ENCODE measurements around the gene RPTOR. TPM values are rescaled to one million over a fixed set of nuclear protein-coding genes. Genes with fewer than 3 reads are reported as not detected.

RPTOR gene
- total RNA-seq, 1 experiment from 2014 or later = 46.2 TPM

DNA sequence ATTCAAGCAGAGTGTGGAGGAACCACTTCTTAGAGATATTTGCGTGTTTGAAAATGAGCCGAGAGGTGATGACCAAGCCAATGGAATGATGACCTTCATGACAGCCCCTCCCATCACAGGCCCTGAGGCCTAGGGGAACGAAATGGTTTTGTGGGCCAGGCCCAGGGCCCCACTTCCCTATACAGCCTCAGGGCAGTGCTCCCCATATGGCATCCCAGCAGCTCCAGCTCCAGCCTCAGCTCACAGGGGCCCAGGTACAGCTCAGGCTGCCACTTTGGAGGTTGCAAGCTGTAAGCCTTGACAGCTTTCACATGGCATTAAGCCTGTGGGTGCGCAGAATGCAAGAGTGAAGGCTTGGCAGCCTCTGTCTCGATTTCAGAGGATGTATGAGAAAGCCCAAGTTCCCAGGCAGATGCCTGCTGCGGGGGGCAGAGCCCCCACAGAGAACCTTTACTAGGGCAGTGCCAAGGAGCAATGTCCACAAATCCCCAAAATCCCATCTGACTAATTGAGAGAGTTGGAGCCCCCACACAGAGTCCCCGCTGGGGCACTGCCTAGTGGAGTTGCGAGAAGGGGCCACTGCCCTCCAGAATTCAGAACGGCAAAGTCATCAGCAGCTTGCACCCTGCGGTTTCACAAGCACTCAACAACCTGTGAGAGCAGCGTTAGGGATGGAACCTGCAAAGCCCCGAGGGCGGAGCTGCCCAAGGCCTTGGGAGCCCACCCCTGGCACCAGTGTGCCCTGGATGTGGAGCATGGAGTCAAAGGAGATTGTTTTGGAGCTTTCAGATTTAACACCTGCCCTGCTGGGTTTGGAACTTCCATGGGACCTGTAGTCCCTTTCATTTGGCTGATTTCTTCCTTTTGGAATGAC, 468.2 kb downstream of the RPTOR start:
- Histone ChIP-seq H3K36me3 (ENCODE audit: low read depth, low read length) (0 out of 2 replicates have a peak, but pooled peaks cover 3% of the 10 kb centered on the region), H3K27ac (ENCODE audit: low read length) (no peak overlapping the region), H3K4me2 (ENCODE audit: low read length) (no peak overlapping the region), H3K9ac (ENCODE audit: low read length) (no peak overlapping the region), H3K9me2 (replicated peaks; ENCODE audit: low read length) (no peaks in the 10 kb centered on the region), H2AFZ (ENCODE audit: low read length) (no peak overlapping the region), H4K20me1 (ENCODE audit: low read length) (no peaks in the 10 kb centered on the region), H3K79me2 (ENCODE audit: low read length) (no peaks in the 10 kb centered on the region), H3K9me3 (ENCODE audit: low read length) (peaks cover 10% of the 10 kb centered on the region; the same call in 1 of the 2 replicates), H3K27me3 (ENCODE audit: low read length) (no peaks in the 10 kb centered on the region), H3K4me3 (ENCODE audit: low read length) (no peak overlapping the region), H3F3A (ENCODE audit: low read length, unreplicated experiment) (no peaks in the 10 kb centered on the region), H3K4me1 (ENCODE audit: insufficient read depth, low read length) (no peaks in the 10 kb centered on the region; the same call in 1 of the 2 replicates)
- POLR2A ChIA-PET (ENCODE audit: unreplicated experiment) = interaction anchor here (0.5 kb wide), 1 partner anchor 210 kb away, joined by 8 read pairs; the partner anchor contains the start of gene CEP131
- intact Hi-C loops (cut with micrococcal nuclease) = no loop called here
- ATAC-seq (no peak), DNase-seq (no peak)
- CTCF ChIA-PET = no interaction called here
- TF ChIP-seq EZH2 (IDR thresholded peaks at IDR 0.05; ENCODE audit: low read length, unreplicated experiment) (no peak), EZH2phosphoT487 (IDR thresholded peaks at IDR 0.05; ENCODE audit: borderline replicate concordance, low read length) (no peak)
- TF ChIP-seq, protein P1, sequence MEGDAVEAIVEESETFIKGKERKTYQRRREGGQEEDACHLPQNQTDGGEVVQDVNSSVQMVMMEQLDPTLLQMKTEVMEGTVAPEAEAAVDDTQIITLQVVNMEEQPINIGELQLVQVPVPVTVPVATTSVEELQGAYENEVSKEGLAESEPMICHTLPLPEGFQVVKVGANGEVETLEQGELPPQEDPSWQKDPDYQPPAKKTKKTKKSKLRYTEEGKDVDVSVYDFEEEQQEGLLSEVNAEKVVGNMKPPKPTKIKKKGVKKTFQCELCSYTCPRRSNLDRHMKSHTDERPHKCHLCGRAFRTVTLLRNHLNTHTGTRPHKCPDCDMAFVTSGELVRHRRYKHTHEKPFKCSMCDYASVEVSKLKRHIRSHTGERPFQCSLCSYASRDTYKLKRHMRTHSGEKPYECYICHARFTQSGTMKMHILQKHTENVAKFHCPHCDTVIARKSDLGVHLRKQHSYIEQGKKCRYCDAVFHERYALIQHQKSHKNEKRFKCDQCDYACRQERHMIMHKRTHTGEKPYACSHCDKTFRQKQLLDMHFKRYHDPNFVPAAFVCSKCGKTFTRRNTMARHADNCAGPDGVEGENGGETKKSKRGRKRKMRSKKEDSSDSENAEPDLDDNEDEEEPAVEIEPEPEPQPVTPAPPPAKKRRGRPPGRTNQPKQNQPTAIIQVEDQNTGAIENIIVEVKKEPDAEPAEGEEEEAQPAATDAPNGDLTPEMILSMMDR (conservative IDR thresholded peaks at IDR 0.05; ENCODE audit: low read depth, low read length) = no peak
- no TSS peak for BruUV-seq (replicated peaks)

DNA sequence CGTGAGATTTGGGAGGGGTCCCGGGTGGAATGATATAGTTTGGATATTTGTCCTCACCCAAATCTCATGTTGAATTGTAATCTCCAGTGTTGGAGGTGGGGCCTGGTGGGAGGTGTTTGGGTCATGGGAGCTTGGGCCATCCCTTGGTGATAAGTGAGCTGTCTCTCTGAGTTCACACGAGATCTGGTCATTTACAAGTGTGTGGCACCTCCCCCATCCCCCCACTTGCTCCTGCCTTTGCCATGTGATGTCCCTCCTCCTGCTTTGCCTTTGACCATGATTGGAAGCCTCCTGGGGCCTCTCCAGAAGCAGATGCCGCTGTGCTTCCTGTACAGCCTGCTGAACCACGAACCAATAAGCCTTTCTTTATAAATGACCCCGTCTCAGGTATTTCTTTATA, 469.0 kb downstream of the RPTOR start:
- POLR2A ChIA-PET (ENCODE audit: unreplicated experiment) = no interaction called here
- Histone ChIP-seq H3K27me3 (ENCODE audit: low read length) (no peaks in the 10 kb centered on the region), H4K20me1 (ENCODE audit: low read length) (no peaks in the 10 kb centered on the region), H2AFZ (ENCODE audit: low read length) (no peak overlapping the region), H3K27ac (ENCODE audit: low read length) (no peak overlapping the region), H3K9ac (ENCODE audit: low read length) (no peak overlapping the region), H3K4me1 (ENCODE audit: insufficient read depth, low read length) (no peaks in the 10 kb centered on the region; the same call in 1 of the 2 replicates), H3F3A (ENCODE audit: low read length, unreplicated experiment) (no peaks in the 10 kb centered on the region), H3K79me2 (ENCODE audit: low read length) (no peaks in the 10 kb centered on the region), H3K9me2 (replicated peaks; ENCODE audit: low read length) (no peaks in the 10 kb centered on the region), H3K4me2 (ENCODE audit: low read length) (no peak overlapping the region), H3K9me3 (ENCODE audit: low read length) (peaks cover 10% of the 10 kb centered on the region; the same call in 1 of the 2 replicates), H3K4me3 (ENCODE audit: low read length) (no peak overlapping the region), H3K36me3 (ENCODE audit: low read depth, low read length) (0 out of 2 replicates have a peak, but pooled peaks cover 3% of the 10 kb centered on the region)
- intact Hi-C loops (cut with micrococcal nuclease) = no loop called here
- TF ChIP-seq, protein P1 (conservative IDR thresholded peaks at IDR 0.05; ENCODE audit: low read depth, low read length) = no peak
- no TSS peak for BruUV-seq (replicated peaks)
- ATAC-seq = no peak
- DNase-seq = no peak
- CTCF ChIA-PET = no interaction called here

DNA sequence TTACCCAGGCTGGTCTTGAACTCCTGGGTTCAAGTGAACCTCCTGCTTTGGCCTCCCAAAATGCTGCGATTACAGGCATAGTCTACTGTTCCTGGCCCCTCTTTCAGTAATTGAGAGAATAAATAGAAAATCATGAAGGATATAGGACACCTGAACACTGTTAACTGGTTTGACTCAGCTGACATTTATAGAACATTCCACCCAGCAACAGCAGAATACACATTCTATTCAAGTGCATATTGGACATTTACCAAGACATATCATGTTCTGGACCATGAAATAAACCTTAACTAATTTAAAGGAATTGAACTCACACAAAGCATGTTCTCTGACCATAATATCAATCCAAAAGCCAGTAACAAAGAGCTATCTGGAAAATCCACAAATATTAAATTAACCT, 470.5 kb downstream of the RPTOR start:
- H3K79me2 ChIP-seq (ENCODE audit: low read length) = no peaks in the 10 kb centered on the region
- BruUV-seq (replicated peaks) = no TSS peak

More for the DNA sequence above, 470.5 kb downstream of the RPTOR start:
- no peaks in the 10 kb centered on the region for H3K27me3 ChIP-seq (ENCODE audit: low read length)
- H3K9ac ChIP-seq (ENCODE audit: low read length) = no peak overlapping the region
- 0 out of 2 replicates have a peak, but pooled peaks cover 3% of the 10 kb centered on the region for H3K36me3 ChIP-seq (ENCODE audit: low read depth, low read length)
- no peaks in the 10 kb centered on the region; the same call in 1 of the 2 replicates for H3K4me1 ChIP-seq (ENCODE audit: insufficient read depth, low read length)
- TF ChIP-seq EZH2 (IDR thresholded peaks at IDR 0.05; ENCODE audit: low read length, unreplicated experiment) (no peak), EZH2phosphoT487 (IDR thresholded peaks at IDR 0.05; ENCODE audit: borderline replicate concordance, low read length) (no peak)
- CTCF ChIA-PET = no interaction called here
- H3K27ac ChIP-seq (ENCODE audit: low read length) = no peak overlapping the region
- H4K20me1 ChIP-seq (ENCODE audit: low read length) = no peaks in the 10 kb centered on the region
- POLR2A ChIA-PET (ENCODE audit: unreplicated experiment) = no interaction called here
- ATAC-seq (no peak), DNase-seq (no peak)
- intact Hi-C loops (cut with micrococcal nuclease) = no loop called here
- peaks cover 10% of the 10 kb centered on the region; the same call in 1 of the 2 replicates for H3K9me3 ChIP-seq (ENCODE audit: low read length)
- H3K4me3 ChIP-seq (ENCODE audit: low read length) = no peak overlapping the region
- H3F3A ChIP-seq (ENCODE audit: low read length, unreplicated experiment) = no peaks in the 10 kb centered on the region
- no peak overlapping the region for H3K4me2 ChIP-seq (ENCODE audit: low read length)
- no peak overlapping the region for H2AFZ ChIP-seq (ENCODE audit: low read length)
- no peaks in the 10 kb centered on the region for H3K9me2 ChIP-seq (replicated peaks; ENCODE audit: low read length)

Other genes with a start within 250 kb of the RPTOR start
- gene ENDOV, start 129.7 kb upstream of the RPTOR start, total RNA-seq (2014; rRNA removed) = 57.9 and 59.3 TPM in 2 replicates
- 0.55 and 4.3 TPM in 2 replicates for gene NPTX1, start 68.2 kb upstream of the RPTOR start, total RNA-seq (2014; rRNA removed)